Measurements from ENCODE around the gene AJM1. TPM values are rescaled to one million over a fixed set of nuclear protein-coding genes. Genes with fewer than 3 reads are reported as not detected.
"Not testable (repeated sequence)": the region's sequence is repeated elsewhere in the genome, so short reads cannot be mapped to it uniquely, and the experiment has no call there.

Gene AJM1
- total RNA-seq, 6 experiments from 2014 or later, result 1.7 to 2.8 (median 2.6) TPM

- DNase-seq (peak in 1 of 3 donors; percentile 32), ATAC-seq (no peak)
- H3K4me1 ChIP-seq, result no peaks in the 10 kb centered on the region
- H3K36me3 ChIP-seq, result peaks cover 0 to 23% (median 4%) of the 10 kb centered on the region in 4 donors
- no peak overlapping the region for H3K4me3 ChIP-seq
- H3K27ac ChIP-seq, result no peak overlapping the region
- 93% methylated on average over 13 of the region's 30 CpGs for WGBS (ENCODE audit: insufficient coverage, low coverage, low lambda C conversion rate, missing lambda C conversion rate)
- no peaks in the 10 kb centered on the region for H3K9me3 ChIP-seq
- no peaks in the 10 kb centered on the region for H3K27me3 ChIP-seq
- intact Hi-C loops (cut with DNase I), result no loop called here
- TF ChIP-seq POLR2A (IDR thresholded peaks at IDR 0.05) (no peak), CTCF (IDR thresholded peaks at IDR 0.05) (no peak)
Observed at GRCh38 chr9:136831002-136831719, 11.1 kb upstream of the AJM1 start.

DNA sequence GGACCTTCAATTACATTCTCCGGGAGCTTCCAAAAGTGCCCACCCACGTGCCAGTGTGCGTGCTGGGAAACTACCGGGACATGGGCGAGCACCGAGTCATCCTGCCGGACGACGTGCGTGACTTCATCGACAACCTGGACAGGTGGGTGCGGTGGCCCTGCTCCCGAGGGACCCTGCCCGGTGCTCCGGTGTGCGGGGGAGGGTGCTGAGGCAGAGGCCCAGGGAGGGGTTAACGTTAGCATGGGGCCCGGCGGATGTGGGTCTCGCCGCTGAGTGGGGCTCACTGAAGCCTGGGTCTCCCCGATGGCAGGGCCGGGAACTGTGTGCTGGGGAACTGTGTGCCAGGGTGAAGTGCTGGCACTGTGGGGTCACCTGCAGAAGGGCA, 10.6 kb upstream of the AJM1 start:
- Histone ChIP-seq H3K4me3 (no peak overlapping the region), H3K27ac (no peak overlapping the region), H3K36me3 (peaks cover 0 to 17% (median 4%) of the 10 kb centered on the region in 4 donors), H3K27me3 (no peaks in the 10 kb centered on the region), H3K4me1 (no peaks in the 10 kb centered on the region), H3K9me3 (no peaks in the 10 kb centered on the region)
- 92% methylated on average over 8 of the region's 23 CpGs for WGBS (ENCODE audit: insufficient coverage, low coverage, low lambda C conversion rate, missing lambda C conversion rate)
- TF ChIP-seq CTCF (IDR thresholded peaks at IDR 0.05) (no peak), POLR2A (IDR thresholded peaks at IDR 0.05) (no peak)
- peak in 2 of 3 donors; percentile 45 to 50 for DNase-seq
- no peak for ATAC-seq
- intact Hi-C loops (cut with DNase I), result no loop called here

DNA sequence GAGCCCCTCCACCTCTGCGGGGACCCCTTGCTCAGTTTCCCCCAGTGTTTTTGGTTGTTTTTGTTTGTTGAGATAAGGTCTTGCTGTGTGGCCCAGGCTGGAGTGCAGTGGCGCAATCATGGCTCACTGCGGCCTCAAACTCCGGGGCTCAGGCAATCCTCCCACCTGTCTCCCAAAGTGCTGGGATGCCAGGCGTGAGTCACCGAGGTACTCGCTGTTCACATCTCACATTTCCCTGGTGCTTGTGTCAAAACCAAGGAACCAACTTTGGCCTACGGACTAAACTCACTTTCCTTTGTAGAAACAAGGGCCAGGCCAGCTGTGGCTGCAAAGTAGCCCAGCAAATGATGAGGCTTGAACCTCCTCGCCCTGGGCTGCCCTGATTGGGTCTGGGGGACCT, 9.7 kb upstream of the AJM1 start:
- H3K27me3 ChIP-seq, result no peaks in the 10 kb centered on the region
- ATAC-seq, result no peak
- TF ChIP-seq CTCF (IDR thresholded peaks at IDR 0.05) (no peak), POLR2A (IDR thresholded peaks at IDR 0.05) (no peak)
- 78% methylated on average over 3 of the region's 9 CpGs for WGBS (ENCODE audit: insufficient coverage, low coverage, low lambda C conversion rate, missing lambda C conversion rate)
- H3K4me1 ChIP-seq, result no peaks in the 10 kb centered on the region
- H3K9me3 ChIP-seq, result no peaks in the 10 kb centered on the region
- peak in 1 of 3 donors; percentile 46 for DNase-seq
- no peak overlapping the region for H3K4me3 ChIP-seq
- intact Hi-C loops (cut with DNase I), result no loop called here
- no peak overlapping the region for H3K27ac ChIP-seq
- H3K36me3 ChIP-seq, result peaks cover 0 to 17% (median 4%) of the 10 kb centered on the region in 4 donors

DNA sequence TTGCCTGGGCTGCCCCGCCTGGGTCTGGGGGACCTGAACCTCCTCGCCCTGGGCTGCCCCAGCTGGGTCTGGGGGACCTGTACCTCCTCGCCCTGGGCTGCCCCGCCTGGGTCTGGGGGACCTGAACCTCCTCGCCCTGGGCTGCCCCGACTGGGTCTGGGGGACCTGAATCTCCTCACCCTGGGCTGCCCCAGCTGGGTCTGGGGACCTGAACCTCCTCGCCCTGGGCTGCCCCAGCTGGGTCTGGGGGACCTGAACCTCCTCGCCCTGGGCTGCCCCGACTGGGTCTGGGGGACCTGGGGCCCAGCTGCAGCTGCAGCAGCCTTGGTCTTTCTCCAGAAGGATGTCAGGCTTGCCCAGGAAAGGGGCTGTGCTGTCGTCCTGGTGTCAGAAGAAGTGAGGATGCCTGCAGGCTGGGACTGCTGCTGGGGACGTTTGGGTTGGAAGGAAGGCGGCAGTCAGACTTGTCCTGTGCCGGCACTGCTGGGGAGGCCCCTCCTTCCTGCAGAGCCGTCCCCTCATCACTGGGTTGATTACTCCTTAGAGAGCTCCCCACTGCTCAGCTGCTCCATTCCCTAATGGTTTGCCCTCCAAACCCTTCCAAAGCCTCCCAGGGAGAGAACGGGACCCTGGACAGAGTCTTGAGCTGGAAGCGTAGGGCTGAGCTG, 8.8 kb upstream of the AJM1 start:
- peak in 1 of 3 donors; percentile 31 for DNase-seq
- intact Hi-C loops (cut with DNase I); H3K4me3 ChIP-seq; H3K9me3 ChIP-seq; H3K27me3 ChIP-seq; ATAC-seq; H3K4me1 ChIP-seq; H3K27ac ChIP-seq: not testable (repeated sequence)
- 100% methylated on average over 2 of the region's 16 CpGs for WGBS (ENCODE audit: insufficient coverage, low coverage, low lambda C conversion rate, missing lambda C conversion rate)
- peaks cover 0 to 17% (median 4%) of the 10 kb centered on the region in 4 donors for H3K36me3 ChIP-seq
